SK-N-SH treated with all-trans-retinoic acid at 6 μM for 48 hours (cell line): ENCODE data around the gene TSHZ3.

Experiments used
- ARNTL ChIP-seq: fragments of 450-650 bp; formaldehyde crosslinking; IDR thresholded peaks from 2 replicates; pipeline ENCODE4 v1.5.0; 2020; ENCODE audit warnings: low read depth, mild to moderate bottlenecking, moderate library complexity, borderline replicate concordance
- GLIS3 ChIP-seq: fragments of 250-450 bp; sonication (Bioruptor Pico); IDR thresholded peaks from 2 replicates; pipeline ENCODE4 v1.5.0; 2020; ENCODE audit warnings: mild to moderate bottlenecking, moderate library complexity
- OSR1 ChIP-seq: fragments of 250-450 bp; sonication (Bioruptor Pico); IDR thresholded peaks from 2 replicates; pipeline ENCODE4 v1.8.0; 2022; ENCODE audit warnings: moderate library complexity, mild to moderate bottlenecking, inconsistent platforms
- RARB ChIP-seq: fragments of 250-450 bp; sonication (Bioruptor Pico); IDR thresholded peaks from 2 replicates; pipeline ENCODE4 v1.8.0; 2021; ENCODE audit warnings: mild to moderate bottlenecking, moderate library complexity
- SNAI2 ChIP-seq: fragments of 250-450 bp; sonication (Bioruptor Pico); IDR thresholded peaks from 2 replicates; pipeline ENCODE4 v1.5.0; 2020; ENCODE audit warnings: mild to moderate bottlenecking, moderate library complexity
- TCF4 ChIP-seq: fragments of 250-450 bp; sonication (Bioruptor Pico); IDR thresholded peaks from 2 replicates; pipeline ENCODE4 v1.8.0; 2021; ENCODE audit warnings: mild to moderate bottlenecking, moderate library complexity, borderline replicate concordance
- ZC3H10 ChIP-seq: fragments of 250-450 bp; sonication (Bioruptor Pico); IDR thresholded peaks from 2 replicates; pipeline ENCODE4 v1.5.1; 2021; ENCODE audit warnings: mild to moderate bottlenecking, moderate library complexity
- ZFP3 ChIP-seq: fragments of 250-450 bp; sonication (Bioruptor Pico); IDR thresholded peaks from 2 replicates; pipeline ENCODE4 v1.5.0; 2020; ENCODE audit warnings: mild to moderate bottlenecking, moderate library complexity
- ZFP30 ChIP-seq: fragments of 450-650 bp; formaldehyde crosslinking; IDR thresholded peaks from 2 replicates; pipeline ENCODE4 v1.5.0; 2022; ENCODE audit warnings: mild to moderate bottlenecking, moderate library complexity
- ZNF70 ChIP-seq: fragments of 450-650 bp; formaldehyde crosslinking; IDR thresholded peaks from 2 replicates; pipeline ENCODE4 v1.5.0; 2020; ENCODE audit warnings: mild to moderate bottlenecking, moderate library complexity
- TF ChIP-seq, protein P1 (sequence below): fragments of 250-450 bp; sonication (Bioruptor Pico); IDR thresholded peaks from 2 replicates; pipeline ENCODE4 v1.8.0; 2021; ENCODE audit warnings: low read depth, mild to moderate bottlenecking, moderate library complexity, borderline replicate concordance
- TF ChIP-seq, protein P2 (sequence below): fragments of 250-450 bp; sonication (Bioruptor Pico); IDR thresholded peaks from 2 replicates; pipeline ENCODE4 v1.8.0; 2020; ENCODE audit warnings: mild to moderate bottlenecking, moderate library complexity, borderline replicate concordance
- TF ChIP-seq, protein P3 (sequence below): fragments of 250-450 bp; sonication (Bioruptor Pico); IDR thresholded peaks from 2 replicates; pipeline ENCODE4 v1.5.1; 2020; ENCODE audit warnings: low read depth, mild to moderate bottlenecking, moderate library complexity

DNA sequence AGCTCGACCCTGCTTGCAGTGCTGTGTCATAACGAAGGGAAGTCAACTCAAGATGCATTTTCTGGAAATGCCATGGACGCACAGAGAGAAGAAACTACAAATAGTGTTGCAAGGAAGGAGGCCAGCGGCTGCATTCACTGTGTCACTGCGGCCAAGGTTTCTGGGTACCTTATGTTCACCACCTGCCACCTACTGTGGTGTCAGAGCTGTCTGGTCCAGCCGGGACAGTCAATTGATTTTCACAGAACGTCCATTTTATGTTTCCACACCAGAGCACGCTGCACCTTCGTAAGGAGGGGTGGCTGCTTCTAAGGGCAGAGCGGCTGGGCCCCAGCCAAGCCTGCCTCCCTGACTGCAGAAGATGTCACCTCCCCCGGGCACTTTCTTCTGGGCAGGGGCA, 17.7 kb downstream of the TSHZ3 start:
- TF ChIP-seq ARNTL (CRISPR knock-in tag) = no peak
- TF ChIP-seq, protein P1, sequence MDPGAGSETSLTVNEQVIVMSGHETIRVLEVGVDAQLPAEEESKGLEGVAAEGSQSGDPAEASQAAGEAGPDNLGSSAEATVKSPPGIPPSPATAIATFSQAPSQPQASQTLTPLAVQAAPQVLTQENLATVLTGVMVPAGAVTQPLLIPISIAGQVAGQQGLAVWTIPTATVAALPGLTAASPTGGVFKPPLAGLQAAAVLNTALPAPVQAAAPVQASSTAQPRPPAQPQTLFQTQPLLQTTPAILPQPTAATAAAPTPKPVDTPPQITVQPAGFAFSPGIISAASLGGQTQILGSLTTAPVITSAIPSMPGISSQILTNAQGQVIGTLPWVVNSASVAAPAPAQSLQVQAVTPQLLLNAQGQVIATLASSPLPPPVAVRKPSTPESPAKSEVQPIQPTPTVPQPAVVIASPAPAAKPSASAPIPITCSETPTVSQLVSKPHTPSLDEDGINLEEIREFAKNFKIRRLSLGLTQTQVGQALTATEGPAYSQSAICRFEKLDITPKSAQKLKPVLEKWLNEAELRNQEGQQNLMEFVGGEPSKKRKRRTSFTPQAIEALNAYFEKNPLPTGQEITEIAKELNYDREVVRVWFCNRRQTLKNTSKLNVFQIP (CRISPR knock-in tag) = no peak
- TF ChIP-seq GLIS3 = no peak
- TF ChIP-seq ZC3H10 = no peak
- no peak for TF ChIP-seq ZNF70 (CRISPR knock-in tag)
- no peak for TF ChIP-seq ZFP3 (CRISPR knock-in tag)
- TF ChIP-seq, protein P2, sequence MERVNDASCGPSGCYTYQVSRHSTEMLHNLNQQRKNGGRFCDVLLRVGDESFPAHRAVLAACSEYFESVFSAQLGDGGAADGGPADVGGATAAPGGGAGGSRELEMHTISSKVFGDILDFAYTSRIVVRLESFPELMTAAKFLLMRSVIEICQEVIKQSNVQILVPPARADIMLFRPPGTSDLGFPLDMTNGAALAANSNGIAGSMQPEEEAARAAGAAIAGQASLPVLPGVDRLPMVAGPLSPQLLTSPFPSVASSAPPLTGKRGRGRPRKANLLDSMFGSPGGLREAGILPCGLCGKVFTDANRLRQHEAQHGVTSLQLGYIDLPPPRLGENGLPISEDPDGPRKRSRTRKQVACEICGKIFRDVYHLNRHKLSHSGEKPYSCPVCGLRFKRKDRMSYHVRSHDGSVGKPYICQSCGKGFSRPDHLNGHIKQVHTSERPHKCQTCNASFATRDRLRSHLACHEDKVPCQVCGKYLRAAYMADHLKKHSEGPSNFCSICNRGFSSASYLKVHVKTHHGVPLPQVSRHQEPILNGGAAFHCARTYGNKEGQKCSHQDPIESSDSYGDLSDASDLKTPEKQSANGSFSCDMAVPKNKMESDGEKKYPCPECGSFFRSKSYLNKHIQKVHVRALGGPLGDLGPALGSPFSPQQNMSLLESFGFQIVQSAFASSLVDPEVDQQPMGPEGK (CRISPR knock-in tag) = no peak
- TF ChIP-seq TCF4 (CRISPR knock-in tag) = no peak
- no peak for TF ChIP-seq RARB (CRISPR knock-in tag)
- TF ChIP-seq, protein P3, sequence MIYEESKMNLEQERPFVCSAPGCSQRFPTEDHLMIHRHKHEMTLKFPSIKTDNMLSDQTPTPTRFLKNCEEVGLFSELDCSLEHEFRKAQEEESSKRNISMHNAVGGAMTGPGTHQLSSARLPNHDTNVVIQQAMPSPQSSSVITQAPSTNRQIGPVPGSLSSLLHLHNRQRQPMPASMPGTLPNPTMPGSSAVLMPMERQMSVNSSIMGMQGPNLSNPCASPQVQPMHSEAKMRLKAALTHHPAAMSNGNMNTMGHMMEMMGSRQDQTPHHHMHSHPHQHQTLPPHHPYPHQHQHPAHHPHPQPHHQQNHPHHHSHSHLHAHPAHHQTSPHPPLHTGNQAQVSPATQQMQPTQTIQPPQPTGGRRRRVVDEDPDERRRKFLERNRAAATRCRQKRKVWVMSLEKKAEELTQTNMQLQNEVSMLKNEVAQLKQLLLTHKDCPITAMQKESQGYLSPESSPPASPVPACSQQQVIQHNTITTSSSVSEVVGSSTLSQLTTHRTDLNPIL (CRISPR knock-in tag) = no peak
- TF ChIP-seq OSR1 (CRISPR knock-in tag) = no peak
- TF ChIP-seq ZFP30 = no peak
- no peak for TF ChIP-seq SNAI2 (CRISPR knock-in tag)
